ENCODE data around the gene SYTL3.
"Not testable (repeated sequence)": the region's sequence is repeated elsewhere in the genome, so short reads cannot be mapped to it uniquely, and the experiment has no call there.

The SYTL3 gene

DNA sequence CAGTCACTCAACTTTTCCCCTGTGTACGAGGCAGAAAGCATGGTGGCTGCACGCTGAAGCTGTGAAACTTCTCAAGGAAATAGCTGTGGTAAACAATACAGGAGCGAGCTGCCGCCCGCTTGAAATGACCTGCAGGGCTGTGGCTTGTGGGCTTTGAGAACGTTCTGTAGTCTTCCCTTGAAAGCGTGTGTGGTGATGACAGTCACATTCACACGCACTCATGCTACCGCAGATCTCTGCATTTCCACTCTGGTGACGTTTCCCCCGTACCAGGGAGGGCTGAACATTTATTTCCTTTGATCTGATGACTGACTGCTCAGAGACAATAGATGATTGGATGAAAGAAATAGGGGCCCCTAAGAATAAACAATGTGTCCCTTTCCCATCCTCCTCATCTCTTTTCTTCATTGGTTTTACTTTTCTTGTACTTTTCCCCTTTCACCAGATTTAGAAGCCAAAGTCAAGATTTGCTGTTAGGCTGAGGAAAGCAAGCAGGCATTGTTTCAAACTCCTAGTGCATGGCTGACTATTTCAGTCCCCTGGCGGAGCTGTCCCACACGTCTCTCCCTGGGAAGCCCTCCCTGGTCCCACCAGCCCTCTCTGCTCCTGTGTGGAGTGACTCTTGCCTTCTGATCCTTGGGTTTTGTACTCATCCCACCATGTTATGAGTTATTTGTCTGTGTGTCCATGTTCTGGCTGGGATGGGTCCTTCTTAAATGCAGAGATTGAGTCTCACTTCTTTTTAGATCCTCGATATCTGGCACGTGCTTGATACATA lies 3.9 kb downstream of the SYTL3 start:
- H3K27ac ChIP-seq (ENCODE audit: insufficient read depth, low read depth, low read length, poor library complexity, severe bottlenecking), result no peak overlapping the region
- H3K36me3 ChIP-seq (ENCODE audit: control insufficient read depth, insufficient read depth, low read length), result no peaks in the 10 kb centered on the region
- no peaks in the 10 kb centered on the region for H3K27me3 ChIP-seq (ENCODE audit: control insufficient read depth, insufficient read depth, low read length, poor library complexity, severe bottlenecking)
- no peaks in the 10 kb centered on the region for H3K9me3 ChIP-seq (ENCODE audit: control insufficient read depth, low read length)
- WGBS, 2 experiments, result 83 to 88% methylated on average over 15 of the region's 15 CpGs
- H3K4me3 ChIP-seq (ENCODE audit: insufficient read depth, low read depth, low read length), result no peak overlapping the region
- H3K4me1 ChIP-seq (ENCODE audit: control insufficient read depth, insufficient read depth, low read length), result no peaks in the 10 kb centered on the region

- Histone ChIP-seq H3K36me3 (ENCODE audit: control insufficient read depth, insufficient read depth, low read length) (no peaks in the 10 kb centered on the region), H3K4me3 (ENCODE audit: insufficient read depth, low read depth, low read length) (no peak overlapping the region), H3K27me3 (ENCODE audit: control insufficient read depth, insufficient read depth, low read length, poor library complexity, severe bottlenecking) (no peaks in the 10 kb centered on the region), H3K4me1 (ENCODE audit: control insufficient read depth, insufficient read depth, low read length) (no peaks in the 10 kb centered on the region), H3K9me3 (ENCODE audit: control insufficient read depth, low read length) (no peaks in the 10 kb centered on the region), H3K27ac (ENCODE audit: insufficient read depth, low read depth, low read length, poor library complexity, severe bottlenecking) (no peak overlapping the region)
- WGBS, 2 experiments, result 83 to 87% methylated on average over 6 of the region's 6 CpGs
Measured at GRCh38 chr6:158654498-158654897, 4.6 kb downstream of the SYTL3 start.

GRCh38 chr6:158654960-158655489 lies 5.2 kb downstream of the SYTL3 start:
- Histone ChIP-seq H3K27me3 (ENCODE audit: control insufficient read depth, insufficient read depth, low read length, poor library complexity, severe bottlenecking) (no peaks in the 10 kb centered on the region), H3K4me1 (ENCODE audit: control insufficient read depth, insufficient read depth, low read length) (no peaks in the 10 kb centered on the region), H3K27ac (ENCODE audit: insufficient read depth, low read depth, low read length, poor library complexity, severe bottlenecking) (no peak overlapping the region), H3K4me3 (ENCODE audit: insufficient read depth, low read depth, low read length) (no peak overlapping the region), H3K36me3 (ENCODE audit: control insufficient read depth, insufficient read depth, low read length) (no peaks in the 10 kb centered on the region), H3K9me3 (ENCODE audit: control insufficient read depth, low read length) (no peaks in the 10 kb centered on the region)
- 95 to 96% methylated on average over 10 of the region's 10 CpGs for WGBS, 2 experiments

DNA sequence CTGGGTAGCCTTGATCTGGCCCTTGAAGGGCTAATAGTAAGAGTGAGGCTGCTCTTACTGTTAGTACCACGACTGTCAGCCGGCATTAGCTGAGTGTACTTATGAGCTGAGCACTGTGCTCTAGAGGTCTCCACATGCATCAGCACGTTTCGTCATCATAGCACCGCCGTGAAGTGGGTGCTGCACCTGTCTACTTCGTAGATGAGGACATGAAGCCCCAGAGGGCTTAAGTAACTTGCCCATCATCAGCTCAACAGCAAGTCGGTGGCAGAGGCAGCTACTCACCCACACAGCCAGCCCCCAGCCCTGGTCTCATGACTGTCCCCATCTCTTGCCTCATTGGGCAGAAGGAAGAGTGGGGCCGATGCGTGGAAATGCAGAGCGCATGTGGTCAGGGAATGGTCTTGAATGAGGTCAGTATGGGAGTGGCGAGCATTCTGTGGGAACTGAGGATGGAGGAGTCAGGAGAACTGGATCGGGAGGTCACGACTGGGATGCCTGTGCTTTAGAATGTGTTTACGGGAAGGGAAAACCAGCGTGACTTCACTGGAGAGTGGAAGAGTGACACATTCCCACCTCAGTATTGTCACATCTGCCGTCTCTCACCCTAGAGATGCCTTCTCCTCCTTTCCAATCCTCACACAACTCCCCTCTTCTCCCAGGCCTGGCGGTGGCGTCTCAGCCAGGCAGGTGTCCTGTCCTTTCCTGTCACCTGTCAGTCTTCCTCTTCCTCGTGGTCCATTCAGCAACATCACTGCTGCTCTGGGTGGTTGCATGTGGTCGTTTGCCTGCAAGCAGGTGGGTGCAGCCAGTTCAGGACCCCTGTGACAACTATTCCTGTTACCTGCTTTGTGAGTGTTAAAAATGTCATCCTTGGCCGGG lies 6.0 kb downstream of the SYTL3 start:
- Histone ChIP-seq H3K4me1 (ENCODE audit: control insufficient read depth, insufficient read depth, low read length) (no peaks in the 10 kb centered on the region), H3K27ac (ENCODE audit: insufficient read depth, low read depth, low read length, poor library complexity, severe bottlenecking) (no peak overlapping the region), H3K36me3 (ENCODE audit: control insufficient read depth, insufficient read depth, low read length) (no peaks in the 10 kb centered on the region), H3K27me3 (ENCODE audit: control insufficient read depth, insufficient read depth, low read length, poor library complexity, severe bottlenecking) (no peaks in the 10 kb centered on the region), H3K4me3 (ENCODE audit: insufficient read depth, low read depth, low read length) (no peak overlapping the region), H3K9me3 (ENCODE audit: control insufficient read depth, low read length) (no peaks in the 10 kb centered on the region)
- WGBS, 2 experiments, result 85 to 86% methylated on average over 22 of the region's 22 CpGs

- not testable (repeated sequence) for H3K4me3 ChIP-seq (ENCODE audit: insufficient read depth, low read depth, low read length); H3K36me3 ChIP-seq (ENCODE audit: control insufficient read depth, insufficient read depth, low read length); H3K9me3 ChIP-seq (ENCODE audit: control insufficient read depth, low read length); H3K4me1 ChIP-seq (ENCODE audit: control insufficient read depth, insufficient read depth, low read length); H3K27me3 ChIP-seq (ENCODE audit: control insufficient read depth, insufficient read depth, low read length, poor library complexity, severe bottlenecking); H3K27ac ChIP-seq (ENCODE audit: insufficient read depth, low read depth, low read length, poor library complexity, severe bottlenecking)
- WGBS, 2 experiments, result 86 to 91% methylated on average over 9 of the region's 9 CpGs
Measured at GRCh38 chr6:158656986-158657385, 7.1 kb downstream of the SYTL3 start.

- H3K27me3 ChIP-seq (ENCODE audit: control insufficient read depth, insufficient read depth, low read length, poor library complexity, severe bottlenecking), result no peaks in the 10 kb centered on the region
- no peak overlapping the region for H3K27ac ChIP-seq (ENCODE audit: insufficient read depth, low read depth, low read length, poor library complexity, severe bottlenecking)
- no peak overlapping the region for H3K4me3 ChIP-seq (ENCODE audit: insufficient read depth, low read depth, low read length)
- no peaks in the 10 kb centered on the region for H3K9me3 ChIP-seq (ENCODE audit: control insufficient read depth, low read length)
- H3K36me3 ChIP-seq (ENCODE audit: control insufficient read depth, insufficient read depth, low read length), result no peaks in the 10 kb centered on the region
- H3K4me1 ChIP-seq (ENCODE audit: control insufficient read depth, insufficient read depth, low read length), result peaks cover 3% of the 10 kb centered on the region
- 53 to 55% methylated on average over 10 of the region's 10 CpGs for WGBS, 2 experiments
Measured at GRCh38 chr6:158660333-158660754, 10.5 kb downstream of the SYTL3 start.

GRCh38 chr6:158661156-158661685 lies 11.4 kb downstream of the SYTL3 start:
- Histone ChIP-seq H3K9me3 (ENCODE audit: control insufficient read depth, low read length) (no peaks in the 10 kb centered on the region), H3K36me3 (ENCODE audit: control insufficient read depth, insufficient read depth, low read length) (no peaks in the 10 kb centered on the region), H3K27ac (ENCODE audit: insufficient read depth, low read depth, low read length, poor library complexity, severe bottlenecking) (no peak overlapping the region), H3K4me3 (ENCODE audit: insufficient read depth, low read depth, low read length) (no peak overlapping the region), H3K4me1 (ENCODE audit: control insufficient read depth, insufficient read depth, low read length) (peaks cover 3% of the 10 kb centered on the region), H3K27me3 (ENCODE audit: control insufficient read depth, insufficient read depth, low read length, poor library complexity, severe bottlenecking) (no peaks in the 10 kb centered on the region)
- 92% methylated on average over 3 of the region's 3 CpGs for WGBS, 2 experiments

GRCh38 chr6:158662607-158662953 lies 12.7 kb downstream of the SYTL3 start:
- H3K9me3 ChIP-seq (ENCODE audit: control insufficient read depth, low read length), result no peaks in the 10 kb centered on the region
- no peak overlapping the region for H3K4me3 ChIP-seq (ENCODE audit: insufficient read depth, low read depth, low read length)
- H3K36me3 ChIP-seq (ENCODE audit: control insufficient read depth, insufficient read depth, low read length), result no peaks in the 10 kb centered on the region
- 96 to 97% methylated on average over 3 of the region's 3 CpGs for WGBS, 2 experiments
- H3K4me1 ChIP-seq (ENCODE audit: control insufficient read depth, insufficient read depth, low read length), result peaks cover 3% of the 10 kb centered on the region
- no peak overlapping the region for H3K27ac ChIP-seq (ENCODE audit: insufficient read depth, low read depth, low read length, poor library complexity, severe bottlenecking)
- H3K27me3 ChIP-seq (ENCODE audit: control insufficient read depth, insufficient read depth, low read length, poor library complexity, severe bottlenecking), result no peaks in the 10 kb centered on the region

DNA sequence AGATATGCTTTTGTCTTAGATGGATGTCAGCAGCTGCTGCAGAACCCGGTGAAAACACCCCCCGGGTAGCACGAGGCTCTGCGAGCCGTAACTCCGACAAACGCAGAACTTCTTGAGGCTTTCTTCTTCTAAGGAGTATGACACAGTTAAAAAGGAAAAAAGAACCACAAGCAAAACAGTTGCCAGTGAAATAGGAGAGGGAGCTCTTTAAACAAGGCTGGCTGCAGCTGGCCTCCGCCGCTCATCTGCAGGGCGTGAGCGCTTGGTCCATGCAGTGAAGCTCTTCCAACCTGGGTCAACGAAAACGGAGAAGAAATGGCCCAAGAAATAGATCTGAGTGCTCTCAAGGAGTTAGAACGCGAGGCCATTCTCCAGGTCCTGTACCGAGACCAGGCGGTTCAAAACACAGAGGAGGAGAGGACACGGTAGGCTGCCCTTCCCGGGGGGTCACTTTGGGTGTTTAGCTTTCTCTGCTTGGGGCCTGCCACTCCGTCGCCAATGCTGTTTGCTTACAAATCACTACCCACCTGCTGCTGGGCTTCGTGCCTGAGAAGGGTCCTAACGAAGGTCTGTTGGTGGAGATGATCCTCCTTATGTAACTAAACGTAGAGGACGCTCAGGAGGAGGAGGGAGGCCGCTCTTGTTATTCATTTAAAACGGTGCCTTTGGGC lies 13.2 kb downstream of the SYTL3 start:
- no peak overlapping the region for H3K27ac ChIP-seq (ENCODE audit: insufficient read depth, low read depth, low read length, poor library complexity, severe bottlenecking)
- H3K36me3 ChIP-seq (ENCODE audit: control insufficient read depth, insufficient read depth, low read length), result no peaks in the 10 kb centered on the region
- no peak overlapping the region for H3K4me3 ChIP-seq (ENCODE audit: insufficient read depth, low read depth, low read length)
- WGBS, 2 experiments, result 59 to 62% methylated on average over 27 of the region's 27 CpGs
- H3K27me3 ChIP-seq (ENCODE audit: control insufficient read depth, insufficient read depth, low read length, poor library complexity, severe bottlenecking), result no peaks in the 10 kb centered on the region
- H3K9me3 ChIP-seq (ENCODE audit: control insufficient read depth, low read length), result no peaks in the 10 kb centered on the region
- H3K4me1 ChIP-seq (ENCODE audit: control insufficient read depth, insufficient read depth, low read length), result peaks cover 3% of the 10 kb centered on the region

All from ectodermal cell (in vitro differentiated cells).